GM12801 (cell line): Measurements from ENCODE around the gene EXT2.

Experiments used
- TF ChIP-seq, protein P1 (sequence below): IDR thresholded peaks from one replicate; pipeline ENCODE4 v1.5.1; 2011; ENCODE audit warnings: control low read depth; ENCODE audit not compliant: insufficient read length; ENCODE audit errors: extremely low read depth

EXT2 gene

GRCh38 chr11:44072757-44073658 lies 22.5 kb upstream of the EXT2 start:
- TF ChIP-seq, protein P1, sequence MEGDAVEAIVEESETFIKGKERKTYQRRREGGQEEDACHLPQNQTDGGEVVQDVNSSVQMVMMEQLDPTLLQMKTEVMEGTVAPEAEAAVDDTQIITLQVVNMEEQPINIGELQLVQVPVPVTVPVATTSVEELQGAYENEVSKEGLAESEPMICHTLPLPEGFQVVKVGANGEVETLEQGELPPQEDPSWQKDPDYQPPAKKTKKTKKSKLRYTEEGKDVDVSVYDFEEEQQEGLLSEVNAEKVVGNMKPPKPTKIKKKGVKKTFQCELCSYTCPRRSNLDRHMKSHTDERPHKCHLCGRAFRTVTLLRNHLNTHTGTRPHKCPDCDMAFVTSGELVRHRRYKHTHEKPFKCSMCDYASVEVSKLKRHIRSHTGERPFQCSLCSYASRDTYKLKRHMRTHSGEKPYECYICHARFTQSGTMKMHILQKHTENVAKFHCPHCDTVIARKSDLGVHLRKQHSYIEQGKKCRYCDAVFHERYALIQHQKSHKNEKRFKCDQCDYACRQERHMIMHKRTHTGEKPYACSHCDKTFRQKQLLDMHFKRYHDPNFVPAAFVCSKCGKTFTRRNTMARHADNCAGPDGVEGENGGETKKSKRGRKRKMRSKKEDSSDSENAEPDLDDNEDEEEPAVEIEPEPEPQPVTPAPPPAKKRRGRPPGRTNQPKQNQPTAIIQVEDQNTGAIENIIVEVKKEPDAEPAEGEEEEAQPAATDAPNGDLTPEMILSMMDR = no peak

GRCh38 chr11:44078794-44079193 lies 16.7 kb upstream of the EXT2 start:
- TF ChIP-seq, protein P1 = no peak

DNA sequence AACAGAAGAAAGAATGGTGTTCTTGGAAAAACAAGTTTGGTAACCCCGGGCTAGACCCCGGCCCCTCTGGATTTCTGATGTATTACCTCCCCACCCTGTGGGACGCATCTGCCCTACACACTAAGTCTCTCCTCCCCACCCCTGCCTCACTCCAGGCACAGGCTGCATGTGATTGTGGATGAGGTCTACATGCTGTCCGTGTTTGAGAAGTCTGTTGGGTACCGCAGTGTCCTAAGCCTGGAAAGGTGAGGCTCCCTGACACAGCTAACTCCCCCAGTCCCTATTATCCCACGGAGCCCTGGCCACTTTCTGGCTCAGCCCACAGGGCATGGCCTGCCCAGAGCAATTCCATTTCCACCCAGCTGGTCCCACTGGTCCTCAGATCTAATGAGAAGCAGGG lies 16.1 kb upstream of the EXT2 start:
- TF ChIP-seq, protein P1 = no peak

DNA sequence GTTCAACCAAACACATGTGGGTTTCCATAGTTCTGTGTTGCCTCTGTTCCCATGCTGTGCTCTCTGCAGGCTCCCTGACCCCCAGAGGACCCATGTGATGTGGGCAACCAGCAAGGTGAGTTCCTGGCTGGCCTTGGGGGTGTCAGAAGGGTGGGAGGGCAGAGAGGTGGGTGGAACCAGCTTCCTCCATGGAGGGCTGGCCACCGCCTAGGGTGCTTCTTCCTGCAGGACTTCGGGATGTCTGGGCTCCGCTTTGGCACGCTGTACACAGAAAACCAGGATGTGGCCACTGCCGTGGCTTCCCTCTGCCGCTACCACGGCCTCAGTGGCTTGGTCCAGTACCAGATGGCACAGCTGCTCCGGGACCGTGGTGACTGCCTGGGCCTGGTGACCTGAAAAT lies 14.5 kb upstream of the EXT2 start:
- TF ChIP-seq, protein P1 = no peak

DNA sequence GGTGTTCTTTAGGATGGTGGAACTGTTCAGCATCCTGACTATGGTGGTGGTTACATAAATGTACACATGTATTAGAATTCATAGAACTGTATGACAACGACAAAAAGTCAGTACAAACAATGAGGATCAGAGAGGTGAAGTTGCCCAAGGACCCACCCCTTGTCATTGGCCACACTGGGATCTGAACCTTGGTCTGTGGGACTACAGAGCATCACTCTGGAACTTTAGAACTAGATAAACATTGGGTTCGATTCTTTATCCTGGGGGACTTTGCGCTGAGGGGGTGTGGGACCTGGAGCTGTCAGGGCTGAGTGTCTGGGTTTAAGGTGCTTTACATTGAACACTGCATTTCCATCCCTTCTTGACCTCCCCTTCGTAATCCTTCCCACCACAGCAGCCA lies 12.8 kb upstream of the EXT2 start:
- TF ChIP-seq, protein P1 = no peak

DNA sequence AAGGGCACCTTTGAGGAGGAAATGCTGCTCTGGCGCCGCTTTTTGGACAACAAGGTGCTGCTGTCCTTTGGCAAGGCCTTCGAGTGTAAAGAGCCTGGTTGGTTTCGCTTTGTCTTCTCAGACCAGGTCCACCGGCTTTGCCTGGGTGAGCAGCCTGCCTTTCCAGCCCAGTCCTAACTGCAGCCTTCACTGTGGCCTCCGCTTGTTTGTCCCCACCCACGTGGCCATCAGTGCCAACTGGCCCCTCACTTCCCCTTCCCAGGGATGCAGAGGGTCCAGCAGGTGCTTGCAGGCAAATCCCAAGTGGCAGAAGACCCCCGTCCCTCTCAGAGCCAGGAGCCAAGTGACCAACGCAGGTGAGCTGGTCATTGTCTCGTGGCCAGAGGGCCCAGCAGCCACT lies 12.0 kb upstream of the EXT2 start:
- TF ChIP-seq, protein P1 = no peak

GRCh38 chr11:44083906-44084305 lies 11.6 kb upstream of the EXT2 start:
- TF ChIP-seq, protein P1 = no peak
